ENCODE results near the gene CLDN12. TPM values are rescaled to one million over a fixed set of nuclear protein-coding genes. Genes with fewer than 3 reads are reported as not detected.

CLDN12 gene
- total and polyA plus RNA-seq, 2 experiments from 2014 or later: 16.6 to 48.5 TPM

GRCh38 chr7:90411510-90411909 is 8.2 kb downstream of the CLDN12 start (continued):
- no peak for TF ChIP-seq CTCF (conservative IDR thresholded peaks at IDR 0.05; ENCODE audit: low read depth in 2 of 2)

GRCh38 chr7:90412458-90413184 is 9.4 kb downstream of the CLDN12 start:
- H2AFZ ChIP-seq: no peak overlapping the region
- no peak overlapping the region for H3K4me3 ChIP-seq
- no peaks in the 10 kb centered on the region for H3K27me3 Mint-ChIP-seq (ENCODE audit: insufficient read depth, low read depth, poor library complexity)
- H3K79me2 ChIP-seq (replicated peaks; ENCODE audit: insufficient read depth): peaks cover 11% of the 10 kb centered on the region; the same call in 1 of the 2 replicates
- ATAC-seq (peak; percentile 87), DNase-seq (ENCODE audit: low spot score) (peak; percentile 75)
- H3K36me3 ChIP-seq (ENCODE audit: insufficient read depth): peaks cover 19% of the 10 kb centered on the region; the same call in 1 of the 2 replicates
- H3K9me3 Mint-ChIP-seq: no peaks in the 10 kb centered on the region
- H3K4me1 Mint-ChIP-seq: no peaks in the 10 kb centered on the region
- no peaks in the 10 kb centered on the region for H3K9me2 ChIP-seq (ENCODE audit: insufficient read depth)
- H3K4me2 ChIP-seq: no peak overlapping the region
- no peaks in the 10 kb centered on the region for H3K4me1 ChIP-seq (ENCODE audit: insufficient read depth)
- H3K27me3 ChIP-seq (ENCODE audit: insufficient read depth): no peaks in the 10 kb centered on the region
- no peak overlapping the region for H3K27ac Mint-ChIP-seq
- no peaks in the 10 kb centered on the region for H3F3A ChIP-seq (replicated peaks; ENCODE audit: low read depth)
- no peak overlapping the region for H3K4me3 Mint-ChIP-seq
- H3K27ac ChIP-seq (ENCODE audit: low read depth): no peak overlapping the region
- TF ChIP-seq ZNF114 (CRISPR knock-in tag; IDR thresholded peaks at IDR 0.05) (no peak), CTCF (conservative IDR thresholded peaks at IDR 0.05; ENCODE audit: low read depth in 2 of 2) (peak; percentile 57 to 79)
- H3K36me3 Mint-ChIP-seq (ENCODE audit: low read depth): peaks cover 21% of the 10 kb centered on the region
- peaks cover 4% of the 10 kb centered on the region; the same call in 1 of the 2 replicates for H4K20me1 ChIP-seq (replicated peaks; ENCODE audit: insufficient read depth)

GRCh38 chr7:90413185-90413528 is 9.9 kb downstream of the CLDN12 start:
- Histone ChIP-seq H3F3A (replicated peaks; ENCODE audit: low read depth) (no peaks in the 10 kb centered on the region), H2AFZ (no peak overlapping the region), H3K79me2 (replicated peaks; ENCODE audit: insufficient read depth) (peaks cover 11% of the 10 kb centered on the region; the same call in 1 of the 2 replicates), H3K27ac (ENCODE audit: low read depth) (no peak overlapping the region), H3K9me2 (ENCODE audit: insufficient read depth) (no peaks in the 10 kb centered on the region), H3K4me2 (no peak overlapping the region), H3K4me3 (no peak overlapping the region), H3K36me3 (ENCODE audit: insufficient read depth) (peaks cover 17% of the 10 kb centered on the region; the same call in 1 of the 2 replicates), H3K27me3 (ENCODE audit: insufficient read depth) (no peaks in the 10 kb centered on the region), H3K4me1 (ENCODE audit: insufficient read depth) (no peaks in the 10 kb centered on the region), H4K20me1 (replicated peaks; ENCODE audit: insufficient read depth) (peaks cover 4% of the 10 kb centered on the region; the same call in 1 of the 2 replicates)
- no peaks in the 10 kb centered on the region for H3K27me3 Mint-ChIP-seq (ENCODE audit: insufficient read depth, low read depth, poor library complexity)
- no peaks in the 10 kb centered on the region for H3K4me1 Mint-ChIP-seq
- no peak for ATAC-seq
- H3K36me3 Mint-ChIP-seq (ENCODE audit: low read depth): peaks cover 17% of the 10 kb centered on the region; the same call in 2 of the 3 replicates
- no peak for DNase-seq (ENCODE audit: low spot score)
- no peak overlapping the region for H3K4me3 Mint-ChIP-seq
- no peak overlapping the region for H3K27ac Mint-ChIP-seq
- no peaks in the 10 kb centered on the region for H3K9me3 Mint-ChIP-seq
- no peak for TF ChIP-seq ZNF331 (CRISPR knock-in tag; IDR thresholded peaks at IDR 0.05; ENCODE audit: low read depth)
- no peak for TF ChIP-seq ETS1 (IDR thresholded peaks at IDR 0.05)
- no peak for TF ChIP-seq CTCF (conservative IDR thresholded peaks at IDR 0.05; ENCODE audit: low read depth in 2 of 2)
- no peak for TF ChIP-seq ZNF114 (CRISPR knock-in tag; IDR thresholded peaks at IDR 0.05)
- no peak for TF ChIP-seq JUNB (IDR thresholded peaks at IDR 0.05; ENCODE audit: unreplicated experiment)
- no peak for TF ChIP-seq REST (IDR thresholded peaks at IDR 0.05; ENCODE audit: unreplicated experiment)
- no peak for TF ChIP-seq EZH2 (IDR thresholded peaks at IDR 0.05; ENCODE audit: low read depth, unreplicated experiment)
- no peak for TF ChIP-seq POLR2AphosphoS5 (IDR thresholded peaks at IDR 0.05; ENCODE audit: low read depth)
- no peak for TF ChIP-seq STAT1 (IDR thresholded peaks at IDR 0.05; ENCODE audit: unreplicated experiment)
- no peak for TF ChIP-seq NANOG (IDR thresholded peaks at IDR 0.05; ENCODE audit: borderline replicate concordance)

All from GM23338 (cell line).